GM23338 (cell line): ENCODE results near the gene BICDL2. TPM values are rescaled to one million over a fixed set of nuclear protein-coding genes. Genes with fewer than 3 reads are reported as not detected.

Experiments
- ATAC-seq: fragments of 200-7000 bp; cut with Tn5 transposase; 3 replicates; pipeline ENCODE4 v1.9.1; 2020
- DNase-seq: peaks from one replicate; pipeline ENCODE4 v3.0.0-alpha.2; 2015; ENCODE audit warnings: low spot score
- H2AFZ ChIP-seq: fragments of 200-600 bp; sonication (generic); 2 replicates; pipeline ENCODE4 v1.8.0; 2016; ENCODE audit warnings: antibody characterized with exemption, mild to moderate bottlenecking, moderate library complexity
- H3F3A ChIP-seq: fragments of 200-600 bp; sonication (generic); replicated peaks from 2 replicates; pipeline ENCODE4 v1.8.0; 2017; ENCODE audit warnings: antibody characterized with exemption, mixed run types, low read depth
- H3K27ac ChIP-seq: fragments of 200-600 bp; sonication (generic); 2 replicates; pipeline ENCODE4 v1.6.1; 2016; ENCODE audit warnings: low read depth
- H3K27me3 ChIP-seq: fragments of 200-600 bp; sonication (generic); 2 replicates; pipeline ENCODE4 v1.8.0; 2016; ENCODE audit warnings: mild to moderate bottlenecking, mixed run types, moderate library complexity; ENCODE audit not compliant: insufficient read depth
- H3K36me3 ChIP-seq: fragments of 200-600 bp; sonication (generic); 2 replicates; pipeline ENCODE4 v1.8.0; 2016; ENCODE audit warnings: mild to moderate bottlenecking; ENCODE audit not compliant: insufficient read depth
- H3K4me1 ChIP-seq: fragments of 200-600 bp; sonication (generic); 2 replicates; pipeline ENCODE4 v1.8.0; 2016; ENCODE audit warnings: mild to moderate bottlenecking, moderate library complexity; ENCODE audit not compliant: insufficient read depth
- H3K4me2 ChIP-seq: fragments of 200-600 bp; sonication (generic); 2 replicates; pipeline ENCODE4 v1.7.1; 2017; ENCODE audit warnings: mixed run types
- H3K4me3 ChIP-seq: fragments of 200-600 bp; sonication (generic); 2 replicates; pipeline ENCODE4 v1.6.1; 2016; ENCODE audit warnings: mixed run types
- H3K79me2 ChIP-seq: fragments of 200-600 bp; sonication (generic); replicated peaks from 2 replicates; pipeline ENCODE4 v1.8.0; 2017; ENCODE audit warnings: mild to moderate bottlenecking; ENCODE audit not compliant: insufficient read depth
- H3K9me2 ChIP-seq: fragments of 200-600 bp; sonication (generic); 2 replicates; pipeline ENCODE4 v1.8.0; 2017; ENCODE audit not compliant: insufficient read depth
- H4K20me1 ChIP-seq: fragments of 200-600 bp; sonication (generic); replicated peaks from 2 replicates; pipeline ENCODE4 v1.8.0; 2017; ENCODE audit warnings: mild to moderate bottlenecking; ENCODE audit not compliant: insufficient read depth
- H3K27ac Mint-ChIP-seq: 2 replicates; pipeline ENCODE4 v1.8.0; 2020; ENCODE audit warnings: inconsistent platforms, mild to moderate bottlenecking, moderate library complexity, mixed read lengths
- H3K27me3 Mint-ChIP-seq: 3 replicates; pipeline ENCODE4 v1.8.0; 2022; ENCODE audit warnings: low read depth, mild to moderate bottlenecking, moderate library complexity, mixed read lengths, inconsistent platforms; ENCODE audit not compliant: insufficient read depth, poor library complexity
- H3K36me3 Mint-ChIP-seq: 3 replicates; pipeline ENCODE4 v1.8.0; 2021; ENCODE audit warnings: low read depth, mild to moderate bottlenecking, inconsistent platforms, moderate library complexity, mixed read lengths
- H3K4me1 Mint-ChIP-seq: 3 replicates; pipeline ENCODE4 v1.8.0; 2020; ENCODE audit warnings: mild to moderate bottlenecking, inconsistent platforms, mixed read lengths
- H3K4me3 Mint-ChIP-seq: 3 replicates; pipeline ENCODE4 v1.8.0; 2021; ENCODE audit warnings: moderate library complexity, mild to moderate bottlenecking, inconsistent platforms, mixed read lengths
- H3K9me3 Mint-ChIP-seq: 3 replicates; pipeline ENCODE4 v1.8.0; 2020; ENCODE audit warnings: moderate library complexity, mild to moderate bottlenecking, inconsistent platforms, mixed read lengths
- CREB1 ChIP-seq: fragments of 250-450 bp; sonication (Bioruptor Pico); IDR thresholded peaks from 2 replicates; pipeline ENCODE4 v1.5.0; 2020; ENCODE audit warnings: low read depth, mild to moderate bottlenecking, moderate library complexity
- CTCF ChIP-seq, 2 experiments: fragments of 200-600 bp in 1 of 2; sonication (generic) in 1 of 2; conservative IDR thresholded peaks; 2 replicates each; pipeline versions ENCODE4 v1.5.1 to v1.6.1; 2016 to 2017; ENCODE audit warnings: antibody characterized with exemption in 2 of 2, low read depth in 2 of 2, mild to moderate bottlenecking in 2 of 2, moderate library complexity in 1 of 2
- ETS1 ChIP-seq: IDR thresholded peaks from 2 replicates; pipeline ENCODE4 v1.6.1; 2016; ENCODE audit warnings: antibody characterized with exemption
- EZH2 ChIP-seq: fragments of 200-600 bp; sonication (generic); IDR thresholded peaks from one replicate; pipeline ENCODE4 v1.8.0; 2017; ENCODE audit warnings: antibody characterized with exemption, mild to moderate bottlenecking, low read depth; ENCODE audit not compliant: unreplicated experiment
- EZH2phosphoT487 ChIP-seq: fragments of 200-600 bp; sonication (generic); IDR thresholded peaks from one replicate; pipeline ENCODE4 v1.8.1; 2018; ENCODE audit warnings: antibody characterized with exemption; ENCODE audit not compliant: unreplicated experiment
- JUNB ChIP-seq: IDR thresholded peaks from one replicate; pipeline ENCODE4 v1.6.1; 2016; ENCODE audit warnings: antibody characterized with exemption; ENCODE audit not compliant: unreplicated experiment
- NANOG ChIP-seq: IDR thresholded peaks from 2 replicates; pipeline ENCODE4 v1.6.1; 2016; ENCODE audit warnings: antibody characterized with exemption, borderline replicate concordance
- POLR2AphosphoS5 ChIP-seq: IDR thresholded peaks from 2 replicates; pipeline ENCODE4 v1.6.1; 2016; ENCODE audit warnings: antibody characterized with exemption, low read depth
- REST ChIP-seq: IDR thresholded peaks from one replicate; pipeline ENCODE4 v1.6.1; 2018; ENCODE audit warnings: antibody characterized with exemption; ENCODE audit not compliant: unreplicated experiment
- STAT1 ChIP-seq: IDR thresholded peaks from one replicate; pipeline ENCODE4 v1.6.1; 2016; ENCODE audit warnings: antibody characterized with exemption; ENCODE audit not compliant: unreplicated experiment
- ZNF114 ChIP-seq: fragments of 250-450 bp; sonication (Bioruptor Pico); IDR thresholded peaks from 2 replicates; pipeline ENCODE4 v1.5.0; 2020; ENCODE audit warnings: mild to moderate bottlenecking, moderate library complexity
- ZNF331 ChIP-seq: fragments of 250-450 bp; sonication (Bioruptor Pico); IDR thresholded peaks from 2 replicates; pipeline ENCODE4 v1.5.0; 2020; ENCODE audit warnings: low read depth, mild to moderate bottlenecking, moderate library complexity
- ZNF462 ChIP-seq: fragments of 250-450 bp; sonication (Bioruptor Pico); IDR thresholded peaks from 2 replicates; pipeline ENCODE4 v1.5.0; 2020; ENCODE audit warnings: mild to moderate bottlenecking, moderate library complexity
- polyA plus RNA-seq: library from polyadenylated mRNA; unstranded; fragments of >200 nt; fragmentation: Nextera tagmentation; extraction: Ambion mirVana; gene quantifications from 2 replicates; pipeline ENCODE4 v1.2.1, GENCODE V29; 2016
- total RNA-seq: library from RNA; depleted of rRNA; stranded (reverse); fragments of >200 nt; shearing (Covaris generic); gene quantifications from 2 replicates; pipeline ENCODE4 v1.2.3, GENCODE V29; 2014

Gene BICDL2
- total and polyA plus RNA-seq, 2 experiments from 2014 or later = 12.7 to 18.4 TPM

GRCh38 chr16:3008690-3009037 is 28.1 kb downstream of the BICDL2 start:
- Histone ChIP-seq H3F3A (peaks cover 49% of the 10 kb centered on the region), H3K4me1 (peaks cover 71% of the 10 kb centered on the region), H2AFZ (no peak overlapping the region), H4K20me1 (no peaks in the 10 kb centered on the region), H3K27ac (peak overlapping the region; percentile 100), H3K9me2 (no peaks in the 10 kb centered on the region), H3K79me2 (no peaks in the 10 kb centered on the region; the same call in 1 of the 2 replicates), H3K36me3 (no peaks in the 10 kb centered on the region), H3K4me3 (peak overlapping the region; percentile 55), H3K4me2 (peak overlapping the region; percentile 84), H3K27me3 (peaks cover 11% of the 10 kb centered on the region)
- H3K4me1 Mint-ChIP-seq = peaks cover 56% of the 10 kb centered on the region
- ATAC-seq (peak; percentile 4; the same call in 2 of the 3 replicates), DNase-seq (no peak)
- peaks cover 9% of the 10 kb centered on the region; the same call in 2 of the 3 replicates for H3K36me3 Mint-ChIP-seq
- peaks cover 45% of the 10 kb centered on the region for H3K27me3 Mint-ChIP-seq
- peak overlapping the region; percentile 100 for H3K27ac Mint-ChIP-seq
- peak overlapping the region; percentile 82 for H3K4me3 Mint-ChIP-seq
- no peaks in the 10 kb centered on the region for H3K9me3 Mint-ChIP-seq
- TF ChIP-seq EZH2 (no peak), EZH2phosphoT487 (no peak), ZNF462 (CRISPR knock-in tag) (no peak), ETS1 (no peak), ZNF331 (CRISPR knock-in tag) (no peak), CREB1 (CRISPR knock-in tag) (no peak), STAT1 (no peak), NANOG (no peak), CTCF (conservative IDR thresholded peaks at IDR 0.05; ENCODE audit: low read depth in 2 of 2) (no peak), REST (no peak), JUNB (no peak), POLR2AphosphoS5 (no peak), ZNF114 (CRISPR knock-in tag) (no peak)
